DND-41 (cell line): Measurements from ENCODE around the gene SPRR2G.
"Not testable (repeated sequence)": the region's sequence is repeated elsewhere in the genome, so short reads cannot be mapped to it uniquely, and the experiment has no call there.

Experiments
- ATAC-seq: fragments of 200-7000 bp; cut with Tn5 transposase; 3 replicates; pipeline ENCODE4 v1.9.1; 2021; ENCODE audit warnings: low read depth; ENCODE audit not compliant: insufficient read depth
- DNase-seq: peaks from one replicate; pipeline ENCODE4 v3.0.0-alpha.2; 2020
- H2AFZ ChIP-seq: 2 replicates; pipeline ENCODE4 v1.6.0; 2012; ENCODE audit warnings: low read depth, low read length
- H3K27ac ChIP-seq: 2 replicates; pipeline ENCODE4 v1.5.1; 2012; ENCODE audit warnings: low read length, inconsistent platforms
- H3K27me3 ChIP-seq: fragments of 200-600 bp; sonication (generic); 2 replicates; pipeline ENCODE4 v1.6.0; 2012; ENCODE audit warnings: low read length, mild to moderate bottlenecking, inconsistent platforms; ENCODE audit not compliant: insufficient read depth, poor library complexity
- H3K36me3 ChIP-seq: 2 replicates; pipeline ENCODE4 v1.5.1; 2012; ENCODE audit warnings: low read length, inconsistent platforms; ENCODE audit not compliant: insufficient read depth
- H3K4me1 ChIP-seq: 2 replicates; pipeline ENCODE4 v1.5.1; 2012; ENCODE audit warnings: mild to moderate bottlenecking, low read length; ENCODE audit not compliant: insufficient read depth
- H3K4me2 ChIP-seq: 2 replicates; pipeline ENCODE4 v1.6.0; 2012; ENCODE audit warnings: mild to moderate bottlenecking, moderate library complexity, low read length, inconsistent platforms; ENCODE audit not compliant: insufficient read depth
- H3K4me3 ChIP-seq, 2 experiments: fragments of 200-600 bp in 1 of 2; shearing (Covaris generic) in 1 of 2; 2 replicates each; pipeline ENCODE4 v1.5.1; 2012 to 2016; ENCODE audit warnings: inconsistent platforms in 2 of 2, low read length in 2 of 2, mild to moderate bottlenecking in 2 of 2, low read depth in 1 of 2, moderate library complexity in 1 of 2
- H3K79me2 ChIP-seq: 2 replicates; pipeline ENCODE4 v1.6.0; 2012; ENCODE audit warnings: low read length, inconsistent platforms; ENCODE audit not compliant: insufficient read depth
- H3K9ac ChIP-seq: 2 replicates; pipeline ENCODE4 v1.6.0; 2012; ENCODE audit warnings: low read depth, mild to moderate bottlenecking, inconsistent platforms, low read length, moderate library complexity
- H3K9me3 ChIP-seq: 2 replicates; pipeline ENCODE4 v1.5.1; 2012; ENCODE audit warnings: low read length, moderate library complexity, mild to moderate bottlenecking, inconsistent platforms; ENCODE audit not compliant: insufficient read depth, severe bottlenecking
- H4K20me1 ChIP-seq: 2 replicates; pipeline ENCODE4 v1.6.0; 2012; ENCODE audit warnings: low read length; ENCODE audit not compliant: insufficient read depth
- EZH2 ChIP-seq: IDR thresholded peaks from 3 replicates; pipeline ENCODE4 v1.6.1; 2012; ENCODE audit warnings: borderline replicate concordance, low read depth, mild to moderate bottlenecking, moderate library complexity, low read length, inconsistent platforms; ENCODE audit not compliant: severe bottlenecking
- TF ChIP-seq, protein P1 (sequence below): IDR thresholded peaks from 2 replicates; pipeline ENCODE4 v1.5.1; 2012; ENCODE audit warnings: borderline replicate concordance, low read length, moderate library complexity, mild to moderate bottlenecking; ENCODE audit not compliant: poor library complexity, severe bottlenecking; ENCODE audit errors: extremely low read depth

SPRR2G gene

DNA sequence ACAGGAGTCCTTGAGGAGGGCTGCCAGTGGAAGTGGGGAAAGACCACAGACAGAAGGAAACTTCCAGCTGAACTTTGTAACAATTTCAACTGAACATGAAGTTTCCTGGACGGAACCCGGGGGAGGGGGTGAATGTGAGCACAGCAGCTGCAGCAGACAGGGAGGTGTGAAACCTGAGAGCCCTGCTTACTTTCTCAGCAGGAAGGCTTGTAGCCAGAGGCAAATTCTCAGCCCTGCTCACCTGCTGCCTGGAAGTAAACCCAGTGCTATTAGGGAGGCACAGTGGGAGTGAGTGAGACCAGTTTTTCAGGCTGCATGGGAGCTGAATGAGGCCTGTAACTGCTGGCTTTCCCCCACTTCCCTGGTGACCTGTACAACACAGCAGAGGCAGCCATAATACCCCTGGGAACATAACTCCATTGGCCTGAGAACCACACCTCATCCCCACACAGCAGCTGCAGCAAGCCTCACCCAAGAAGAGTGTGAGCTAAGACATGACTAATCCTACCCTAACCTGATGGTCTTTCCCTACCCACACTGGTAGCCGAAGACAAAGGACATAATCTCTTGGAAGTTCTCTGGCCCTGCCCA is 27.8 kb downstream of the SPRR2G start:
- Histone ChIP-seq H3K27me3 (peaks cover 6% of the 10 kb centered on the region), H3K9me3 (no peaks in the 10 kb centered on the region), H2AFZ (no peak overlapping the region), H3K4me1 (no peaks in the 10 kb centered on the region), H3K36me3 (no peaks in the 10 kb centered on the region), H3K27ac (no peak overlapping the region), H3K4me3 (no peak overlapping the region), H3K79me2 (no peaks in the 10 kb centered on the region), H3K4me2 (no peak overlapping the region), H3K9ac (no peak overlapping the region), H4K20me1 (no peaks in the 10 kb centered on the region)
- DNase-seq (no peak), ATAC-seq (no peak)
- TF ChIP-seq, protein P1, sequence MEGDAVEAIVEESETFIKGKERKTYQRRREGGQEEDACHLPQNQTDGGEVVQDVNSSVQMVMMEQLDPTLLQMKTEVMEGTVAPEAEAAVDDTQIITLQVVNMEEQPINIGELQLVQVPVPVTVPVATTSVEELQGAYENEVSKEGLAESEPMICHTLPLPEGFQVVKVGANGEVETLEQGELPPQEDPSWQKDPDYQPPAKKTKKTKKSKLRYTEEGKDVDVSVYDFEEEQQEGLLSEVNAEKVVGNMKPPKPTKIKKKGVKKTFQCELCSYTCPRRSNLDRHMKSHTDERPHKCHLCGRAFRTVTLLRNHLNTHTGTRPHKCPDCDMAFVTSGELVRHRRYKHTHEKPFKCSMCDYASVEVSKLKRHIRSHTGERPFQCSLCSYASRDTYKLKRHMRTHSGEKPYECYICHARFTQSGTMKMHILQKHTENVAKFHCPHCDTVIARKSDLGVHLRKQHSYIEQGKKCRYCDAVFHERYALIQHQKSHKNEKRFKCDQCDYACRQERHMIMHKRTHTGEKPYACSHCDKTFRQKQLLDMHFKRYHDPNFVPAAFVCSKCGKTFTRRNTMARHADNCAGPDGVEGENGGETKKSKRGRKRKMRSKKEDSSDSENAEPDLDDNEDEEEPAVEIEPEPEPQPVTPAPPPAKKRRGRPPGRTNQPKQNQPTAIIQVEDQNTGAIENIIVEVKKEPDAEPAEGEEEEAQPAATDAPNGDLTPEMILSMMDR, result no peak
- no peak for TF ChIP-seq EZH2

DNA sequence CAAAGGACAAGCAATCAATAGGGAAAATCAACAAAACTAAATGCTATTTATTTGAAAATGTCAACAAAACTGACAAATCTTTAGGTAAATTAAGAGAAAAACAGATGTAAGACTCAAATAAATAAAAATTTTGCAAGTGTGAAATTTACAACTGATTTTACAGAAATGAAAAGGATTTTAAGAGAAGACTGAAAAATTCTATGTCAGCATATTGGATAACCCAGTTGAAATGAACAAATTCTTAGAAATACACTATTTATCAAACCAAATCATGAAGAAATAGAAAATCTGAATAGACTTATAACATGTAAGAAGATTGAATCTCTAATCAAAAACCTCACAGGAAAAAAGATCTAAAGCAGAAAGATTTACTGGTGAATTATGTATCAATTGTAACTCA is 29.7 kb downstream of the SPRR2G start:
- ATAC-seq, result no peak
- no peak for DNase-seq
- H3K4me1 ChIP-seq, result no peaks in the 10 kb centered on the region
- no peak overlapping the region for H3K9ac ChIP-seq
- no peak overlapping the region for H3K4me3 ChIP-seq
- H3K27ac ChIP-seq, result no peak overlapping the region
- H3K9me3 ChIP-seq, result no peaks in the 10 kb centered on the region
- H4K20me1 ChIP-seq, result no peaks in the 10 kb centered on the region
- H3K4me2 ChIP-seq, result no peak overlapping the region
- H3K27me3 ChIP-seq, result peaks cover 6% of the 10 kb centered on the region
- no peaks in the 10 kb centered on the region for H3K36me3 ChIP-seq
- H2AFZ ChIP-seq, result no peak overlapping the region
- TF ChIP-seq, protein P1, result no peak
- TF ChIP-seq EZH2, result no peak
- no peaks in the 10 kb centered on the region for H3K79me2 ChIP-seq

DNA sequence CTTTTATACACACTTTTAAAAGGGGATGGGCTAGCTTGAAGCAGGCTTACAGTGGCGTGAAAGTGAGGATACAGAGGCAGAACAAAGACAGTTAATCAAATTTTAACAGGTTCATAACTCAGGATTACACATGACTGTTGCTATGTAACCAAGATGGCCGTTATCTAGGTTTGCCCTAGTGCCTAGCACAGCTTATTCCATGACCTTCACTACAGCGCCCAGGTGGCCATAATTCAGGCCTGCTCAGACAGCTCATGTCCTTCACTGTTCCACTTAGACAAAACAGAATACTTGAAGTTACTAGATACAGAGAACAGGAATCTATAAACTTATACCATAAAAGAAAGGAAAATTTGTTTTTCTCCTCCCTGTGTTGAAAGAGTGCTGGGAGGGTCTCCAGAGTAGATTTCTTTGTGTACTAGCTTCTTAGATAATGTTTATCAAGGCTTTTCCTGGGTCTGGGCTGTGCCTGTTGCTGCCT is 31.2 kb downstream of the SPRR2G start:
- H3K9ac ChIP-seq, result no peak overlapping the region
- no peak overlapping the region for H3K4me3 ChIP-seq
- no peaks in the 10 kb centered on the region for H4K20me1 ChIP-seq
- H3K79me2 ChIP-seq, result no peaks in the 10 kb centered on the region
- H3K27ac ChIP-seq, result no peak overlapping the region
- no peak overlapping the region for H3K4me2 ChIP-seq
- no peak overlapping the region for H2AFZ ChIP-seq
- no peaks in the 10 kb centered on the region for H3K36me3 ChIP-seq
- H3K4me1 ChIP-seq, result no peaks in the 10 kb centered on the region
- DNase-seq (no peak), ATAC-seq (no peak)
- peaks cover 8% of the 10 kb centered on the region for H3K27me3 ChIP-seq
- no peaks in the 10 kb centered on the region for H3K9me3 ChIP-seq
- TF ChIP-seq, protein P1, result no peak
- TF ChIP-seq EZH2, result no peak

DNA sequence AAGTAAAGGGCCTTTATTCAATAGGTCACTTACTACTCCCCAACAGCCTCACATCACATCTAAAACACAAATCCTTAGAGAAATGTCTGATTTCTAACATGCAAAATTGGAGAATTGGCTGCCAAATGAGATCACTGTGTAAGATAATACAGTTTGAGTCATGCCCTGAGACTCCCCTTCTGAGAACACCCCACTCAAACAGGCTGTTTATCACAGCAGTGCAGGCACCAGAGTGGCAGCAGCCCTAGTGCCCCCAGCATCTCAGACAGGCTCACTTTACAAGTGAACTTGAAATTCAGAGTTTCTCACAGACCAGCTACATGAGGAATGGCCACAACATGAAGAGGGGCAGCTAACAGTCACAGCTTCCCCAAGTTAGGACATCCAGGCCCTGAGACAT is 35.4 kb downstream of the SPRR2G start:
- H3K27me3 ChIP-seq, result peaks cover 14% of the 10 kb centered on the region
- not testable (repeated sequence) for DNase-seq, H3K4me2 ChIP-seq, H3K27ac ChIP-seq, H3K36me3 ChIP-seq, H3K79me2 ChIP-seq, H3K9ac ChIP-seq, ATAC-seq, H3K4me1 ChIP-seq, H3K4me3 ChIP-seq, H4K20me1 ChIP-seq, H2AFZ ChIP-seq, H3K9me3 ChIP-seq
